ENCODE measurements around the gene MAGEA2B. TPM values are rescaled to one million over a fixed set of nuclear protein-coding genes. Genes with fewer than 3 reads are reported as not detected.

MAGEA2B gene
- total RNA-seq, 2 donors from 2014 or later, result not detected

Other genes with a start within 250 kb of the MAGEA2B start
- gene GABRQ, start 76.7 kb upstream of the MAGEA2B start, total RNA-seq, result not detected
- not detected for gene MAGEA3, start 15.8 kb upstream of the MAGEA2B start, total RNA-seq
- not detected for gene CSAG2, start 5.4 kb upstream of the MAGEA2B start, total RNA-seq
- not detected for gene CSAG1, start 19.1 kb downstream of the MAGEA2B start, total RNA-seq
- gene MAGEA12, start 19.1 kb downstream of the MAGEA2B start, total RNA-seq, result not detected
- not detected for gene MAGEA2, start 39.2 kb downstream of the MAGEA2B start, total RNA-seq
- gene CSAG3, start 44.6 kb downstream of the MAGEA2B start, total RNA-seq, result not detected
- gene MAGEA6, start 55.1 kb downstream of the MAGEA2B start, total RNA-seq, result not detected
- 1 to 10 TPM; 7.5 to 9.4 TPM for gene CETN2, start 116.1 kb downstream of the MAGEA2B start, total RNA-seq
- 1 to 10 TPM; 4.3 to 5.3 TPM for gene NSDHL, start 116.4 kb downstream of the MAGEA2B start, total RNA-seq
- 10 to 100 TPM in 1 of 2 donors, 1 to 10 TPM in 1; 2.7 to 40.2 TPM for gene ZNF185, start 183.4 kb downstream of the MAGEA2B start, total RNA-seq